Activated T-cell treated with anti-CD3 and anti-CD28 coated beads, Interleukin-2, amount 50 U/mL, for 72 hours (primary cell): Measurements from ENCODE around the gene SRC. TPM values are rescaled to one million over a fixed set of nuclear protein-coding genes. Genes with fewer than 3 reads are reported as not detected.

Experiments used
- ATAC-seq, 2 donors: fragments of 150-1000 bp; cut with Tn5 transposase; replicated peaks in 1 of 2; 2 replicates each; pipeline ENCODE4 v1.10.0; 2021; ENCODE audit warnings: moderate library complexity in 2 of 2, mild to moderate bottlenecking in 1 of 2
- DNase-seq, 2 donors: peaks; one replicate each; pipeline ENCODE4 v3.0.0; 2021 to 2022; ENCODE audit warnings: mixed read lengths in 1 of 2
- H3K27ac Mint-ChIP-seq: one replicate; pipeline ENCODE4 v1.8.0; 2022; ENCODE audit warnings: mild to moderate bottlenecking, moderate library complexity, mixed read lengths
- H3K27me3 Mint-ChIP-seq: one replicate; pipeline ENCODE4 v1.8.0; 2022; ENCODE audit warnings: low read depth, mixed read lengths
- H3K36me3 Mint-ChIP-seq, 2 donors: one replicate each; pipeline ENCODE4 v1.8.0; 2022; ENCODE audit warnings: mixed read lengths in 2 of 2, mild to moderate bottlenecking in 1 of 2; ENCODE audit not compliant: insufficient read depth in 2 of 2
- H3K4me1 Mint-ChIP-seq: one replicate; pipeline ENCODE4 v1.8.0; 2022; ENCODE audit warnings: low read depth, mixed read lengths
- H3K4me3 Mint-ChIP-seq, 2 donors: one replicate each; pipeline ENCODE4 v1.8.0; 2022; ENCODE audit warnings: mild to moderate bottlenecking in 2 of 2, mixed read lengths in 2 of 2, moderate library complexity in 2 of 2
- H3K9me3 Mint-ChIP-seq, 2 donors: one replicate each; pipeline ENCODE4 v1.8.0; 2022; ENCODE audit warnings: mixed read lengths in 2 of 2
- total RNA-seq, 2 donors: library from RNA; stranded (reverse); gene quantifications; one replicate each; pipeline ENCODE4 v1.2.3, GENCODE V29; 2022

SRC gene
- total RNA-seq, 2 donors from 2014 or later = 5.1 to 6.2 TPM

DNA sequence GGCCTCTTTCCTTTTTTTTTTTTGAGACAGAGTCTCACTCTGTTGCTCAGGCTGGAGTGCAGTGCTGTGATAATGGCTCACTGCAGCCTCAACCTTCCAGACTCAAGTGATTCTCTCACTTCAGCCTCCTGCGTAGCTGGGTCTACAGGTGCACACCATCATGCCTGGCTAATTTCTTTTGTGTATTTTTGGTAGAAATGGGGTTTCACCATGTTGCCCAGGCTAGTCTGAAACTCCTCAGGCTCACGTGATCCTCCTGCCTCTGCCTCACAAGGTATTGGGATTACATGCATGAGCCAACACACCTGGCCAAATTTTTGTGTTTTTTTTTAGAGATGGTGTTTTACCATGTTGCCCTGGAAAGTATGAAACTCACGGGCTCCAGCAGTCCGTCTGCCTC is 29.3 kb downstream of the SRC start:
- ATAC-seq = no peak
- no peaks in the 10 kb centered on the region for H3K9me3 Mint-ChIP-seq
- no peak for DNase-seq
- H3K4me3 Mint-ChIP-seq = no peak overlapping the region
- peaks cover 12% of the 10 kb centered on the region for H3K4me1 Mint-ChIP-seq
- H3K27me3 Mint-ChIP-seq = no peaks in the 10 kb centered on the region
- H3K27ac Mint-ChIP-seq = no peak overlapping the region
- no peaks in the 10 kb centered on the region for H3K36me3 Mint-ChIP-seq

DNA sequence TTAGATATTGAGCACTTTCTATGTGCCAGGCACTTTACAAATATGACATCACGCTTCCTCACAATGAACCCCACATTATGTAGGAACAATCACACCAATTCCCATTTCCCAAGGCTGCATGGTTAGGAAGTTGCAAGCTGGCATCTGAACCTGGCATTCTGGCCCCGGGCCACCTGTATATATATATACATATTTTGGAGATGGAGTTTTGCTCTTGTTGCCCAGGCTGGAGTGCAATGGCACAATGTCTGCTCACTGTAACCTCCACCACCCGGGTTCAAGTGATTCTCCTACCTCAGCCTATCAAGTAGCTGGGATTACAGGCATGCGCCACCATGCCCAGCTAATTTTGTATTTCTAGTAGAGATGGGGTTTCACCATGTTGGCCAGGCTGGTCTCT is 30.4 kb downstream of the SRC start:
- Mint-ChIP-seq H3K36me3 (no peaks in the 10 kb centered on the region), H3K27me3 (no peaks in the 10 kb centered on the region), H3K4me1 (peaks cover 12% of the 10 kb centered on the region), H3K9me3 (no peaks in the 10 kb centered on the region), H3K4me3 (no peak overlapping the region), H3K27ac (no peak overlapping the region)
- DNase-seq (no peak), ATAC-seq (no peak)

DNA sequence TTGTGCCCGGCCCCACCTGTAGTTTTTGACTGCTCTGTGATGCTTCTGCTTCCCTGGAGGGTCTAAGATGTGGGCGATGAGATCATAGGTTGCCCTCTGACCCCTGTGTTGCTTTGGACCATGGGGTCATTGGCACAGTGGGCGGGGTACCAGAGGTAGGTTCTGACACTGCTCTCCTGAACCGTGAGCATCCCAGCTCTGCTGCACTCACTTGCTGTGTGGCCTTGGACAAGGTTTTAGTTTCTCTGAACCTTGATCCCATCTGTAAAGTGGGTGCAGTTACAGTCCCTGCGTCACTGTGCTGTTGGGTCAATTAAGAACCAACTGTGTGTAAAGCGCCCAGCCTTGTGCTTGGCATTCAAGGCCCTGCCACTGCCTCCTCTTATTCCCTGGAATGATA is 30.9 kb downstream of the SRC start:
- H3K4me1 Mint-ChIP-seq = peaks cover 12% of the 10 kb centered on the region
- H3K27me3 Mint-ChIP-seq = no peaks in the 10 kb centered on the region
- no peaks in the 10 kb centered on the region for H3K36me3 Mint-ChIP-seq
- H3K4me3 Mint-ChIP-seq = no peak overlapping the region
- H3K9me3 Mint-ChIP-seq = no peaks in the 10 kb centered on the region
- H3K27ac Mint-ChIP-seq = no peak overlapping the region
- no peak for ATAC-seq
- no peak for DNase-seq

DNA sequence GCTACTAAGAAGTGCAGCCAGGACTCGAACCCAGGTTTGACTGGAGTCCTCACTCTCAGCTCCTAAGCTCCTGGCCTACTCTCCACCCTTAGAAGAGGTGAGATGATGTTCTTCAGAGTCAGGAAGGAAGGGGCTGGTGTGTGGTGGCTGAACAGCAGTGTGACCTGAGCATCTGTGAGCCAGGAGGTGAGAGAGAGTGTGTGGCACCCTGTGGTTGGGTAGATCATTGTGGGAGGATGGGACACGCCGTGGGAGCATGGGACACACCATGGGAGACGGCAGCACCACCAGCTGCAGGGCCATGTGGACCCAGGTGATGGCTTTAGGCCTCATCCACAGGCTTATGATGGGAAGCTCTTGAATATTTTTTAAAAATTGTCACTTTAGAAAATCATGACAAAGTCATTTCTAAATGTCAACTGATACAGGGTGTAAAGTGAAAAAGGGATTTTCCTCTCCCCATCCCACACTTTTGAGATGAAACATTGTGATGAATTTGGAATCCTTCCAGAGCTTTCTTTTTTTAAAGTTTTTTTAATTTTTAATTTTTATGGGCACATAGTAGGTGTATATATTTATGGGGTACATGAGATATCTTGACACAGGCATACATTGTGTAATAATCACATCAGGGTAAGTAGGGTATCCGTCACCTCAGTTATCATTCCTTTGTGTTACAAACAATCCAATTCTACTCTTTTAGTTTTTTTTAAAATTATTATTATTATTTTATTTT is 31.6 kb downstream of the SRC start:
- DNase-seq (no peak), ATAC-seq (peak in 1 of 2 donors; percentile 53)
- Mint-ChIP-seq H3K9me3 (no peaks in the 10 kb centered on the region), H3K4me3 (no peak overlapping the region), H3K27me3 (no peaks in the 10 kb centered on the region), H3K27ac (no peak overlapping the region), H3K36me3 (no peaks in the 10 kb centered on the region), H3K4me1 (peaks cover 12% of the 10 kb centered on the region)

DNA sequence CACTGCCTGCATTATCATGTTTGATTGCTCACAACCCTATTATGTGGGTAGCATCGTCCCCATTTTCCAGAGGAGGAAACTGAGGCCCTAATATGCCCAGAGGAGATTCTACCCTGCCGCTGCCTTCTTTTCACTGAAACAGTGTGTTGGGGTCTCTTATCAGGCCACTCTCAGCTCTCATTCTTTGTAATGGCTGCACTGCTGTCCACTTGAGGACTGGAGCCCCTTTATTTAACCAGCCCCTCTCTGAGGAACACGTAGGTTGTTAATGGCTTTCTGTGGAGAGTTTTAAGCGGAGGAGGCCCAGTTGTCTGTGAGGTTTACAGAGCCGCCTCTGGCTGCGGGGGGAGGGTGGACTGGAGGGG is 32.5 kb downstream of the SRC start:
- Mint-ChIP-seq H3K9me3 (no peaks in the 10 kb centered on the region), H3K27ac (peak overlapping the region; percentile 66), H3K4me3 (no peak overlapping the region), H3K36me3 (no peaks in the 10 kb centered on the region), H3K4me1 (peaks cover 12% of the 10 kb centered on the region), H3K27me3 (no peaks in the 10 kb centered on the region)
- ATAC-seq (no peak), DNase-seq (no peak)

DNA sequence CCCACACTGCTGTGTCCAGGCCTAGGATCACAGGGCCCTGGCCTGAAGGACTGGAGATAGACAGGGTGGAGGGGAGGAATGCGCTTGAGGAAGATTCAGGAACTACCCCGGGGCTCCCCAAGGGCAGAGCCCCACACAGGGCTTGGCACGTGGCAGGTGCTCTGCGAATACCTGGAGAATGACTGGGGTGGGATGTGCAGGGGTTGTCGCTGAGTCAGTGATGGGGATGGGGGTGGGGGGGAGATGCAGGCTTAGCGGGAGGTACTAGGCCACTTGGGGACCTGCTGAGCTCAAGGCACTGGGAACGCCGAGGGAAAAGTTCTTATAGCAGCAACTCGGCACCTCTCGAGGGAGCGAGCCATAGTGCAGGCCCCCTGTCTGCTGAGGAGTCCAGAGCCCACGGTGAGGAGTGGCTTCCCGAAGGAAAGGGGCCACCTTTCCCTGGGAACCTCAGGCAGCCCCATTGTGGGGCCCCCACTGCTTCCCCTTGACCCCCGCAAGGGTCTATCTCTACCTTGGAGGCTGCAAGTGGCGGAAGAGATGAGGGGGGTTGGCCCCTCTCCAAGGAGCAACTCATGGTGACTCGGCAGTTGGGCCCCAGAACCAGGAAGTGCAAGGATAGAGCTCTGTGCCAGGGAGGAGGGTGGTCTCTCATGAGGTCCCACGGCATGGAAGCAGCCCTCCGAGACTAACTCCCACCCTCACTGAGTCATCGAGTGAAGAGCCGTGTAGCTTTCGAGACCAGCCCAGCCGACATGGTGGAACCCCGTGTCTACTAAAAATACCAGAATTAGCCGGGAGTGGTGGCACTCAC is 33.1 kb downstream of the SRC start:
- Mint-ChIP-seq H3K27ac (no peak overlapping the region), H3K4me3 (no peak overlapping the region), H3K9me3 (no peaks in the 10 kb centered on the region), H3K36me3 (no peaks in the 10 kb centered on the region), H3K4me1 (peaks cover 12% of the 10 kb centered on the region), H3K27me3 (no peaks in the 10 kb centered on the region)
- no peak for ATAC-seq
- no peak for DNase-seq

DNA sequence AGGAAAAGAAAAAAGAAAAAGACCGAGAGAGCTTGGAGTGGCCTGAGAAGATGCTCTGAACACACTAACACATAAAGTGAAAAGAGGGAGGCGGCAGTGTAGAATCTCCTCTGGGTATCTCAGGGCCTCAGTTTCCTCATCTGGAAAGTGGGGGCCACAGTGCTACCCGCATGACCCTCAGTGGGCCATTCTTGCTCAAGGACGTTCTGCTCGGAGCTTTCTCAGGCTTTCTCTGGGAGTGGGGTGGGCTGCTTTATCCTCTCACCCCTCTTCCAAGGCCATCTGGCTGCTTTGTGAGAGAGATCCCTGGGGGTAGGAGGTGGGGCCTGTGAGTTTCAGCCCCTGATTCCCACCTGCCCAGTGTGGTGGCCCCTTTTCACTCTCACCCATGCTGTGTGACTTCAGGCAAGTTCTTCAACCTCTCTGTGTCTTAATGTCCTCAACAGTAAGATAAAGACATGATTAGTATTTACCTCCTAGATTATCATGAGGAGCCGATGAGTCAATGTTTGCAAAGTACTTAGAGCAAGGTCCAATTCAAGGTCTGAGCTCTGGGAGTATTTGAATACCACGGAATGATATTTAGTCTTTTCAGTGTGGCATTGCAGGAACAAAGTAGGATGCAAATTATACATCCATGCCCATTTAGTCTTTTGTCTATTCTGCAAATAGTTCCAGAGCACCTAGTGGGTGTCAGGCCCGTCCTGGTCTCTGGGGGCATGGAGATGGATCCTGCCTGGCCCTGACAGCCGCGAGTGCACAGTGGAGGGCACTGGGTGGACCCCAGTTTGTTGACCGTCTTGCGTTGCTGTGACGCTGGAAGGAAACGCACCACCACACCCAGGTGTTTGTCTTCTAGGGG is 34.3 kb downstream of the SRC start:
- Mint-ChIP-seq H3K9me3 (no peaks in the 10 kb centered on the region), H3K27me3 (no peaks in the 10 kb centered on the region), H3K27ac (no peak overlapping the region), H3K36me3 (no peaks in the 10 kb centered on the region), H3K4me3 (no peak overlapping the region), H3K4me1 (peaks cover 17% of the 10 kb centered on the region)
- ATAC-seq (no peak), DNase-seq (no peak)

DNA sequence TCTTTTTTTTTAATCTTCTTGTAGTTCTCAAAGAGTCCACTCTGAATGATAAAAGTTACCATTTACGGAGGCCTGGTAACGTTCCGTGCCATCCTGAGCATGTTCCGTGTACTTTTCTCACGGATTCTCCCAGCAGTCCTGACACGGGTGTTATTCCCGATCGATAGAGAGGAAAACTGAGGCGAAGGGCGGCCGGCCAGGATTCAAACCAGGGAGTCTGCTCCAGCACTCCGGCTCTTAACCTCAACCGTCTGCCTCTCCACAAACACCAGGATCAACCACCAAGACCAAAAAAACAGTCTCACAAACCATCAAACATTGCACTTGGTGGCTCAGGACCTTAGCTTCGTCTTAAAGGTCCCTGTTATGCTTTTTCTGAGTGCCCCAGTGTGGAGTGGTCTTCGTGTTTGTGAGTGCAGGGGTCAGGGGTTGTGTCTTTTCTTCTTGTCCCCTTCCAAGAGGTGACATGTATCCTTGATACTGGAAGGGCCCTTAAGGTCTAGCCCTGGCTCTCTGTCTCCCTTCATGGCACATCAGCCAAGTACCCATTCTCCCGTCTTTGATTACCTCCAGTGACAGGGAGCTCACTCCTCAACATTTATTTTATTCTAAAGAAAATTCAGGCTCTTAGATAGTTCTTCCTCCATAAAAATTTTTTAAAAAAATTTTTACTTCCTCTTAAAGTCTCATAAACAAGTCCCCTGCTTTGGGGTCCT is 35.1 kb downstream of the SRC start:
- ATAC-seq (no peak), DNase-seq (no peak)
- Mint-ChIP-seq H3K27ac (no peak overlapping the region), H3K9me3 (no peaks in the 10 kb centered on the region), H3K4me3 (no peak overlapping the region), H3K36me3 (no peaks in the 10 kb centered on the region), H3K27me3 (no peaks in the 10 kb centered on the region), H3K4me1 (peaks cover 18% of the 10 kb centered on the region)

DNA sequence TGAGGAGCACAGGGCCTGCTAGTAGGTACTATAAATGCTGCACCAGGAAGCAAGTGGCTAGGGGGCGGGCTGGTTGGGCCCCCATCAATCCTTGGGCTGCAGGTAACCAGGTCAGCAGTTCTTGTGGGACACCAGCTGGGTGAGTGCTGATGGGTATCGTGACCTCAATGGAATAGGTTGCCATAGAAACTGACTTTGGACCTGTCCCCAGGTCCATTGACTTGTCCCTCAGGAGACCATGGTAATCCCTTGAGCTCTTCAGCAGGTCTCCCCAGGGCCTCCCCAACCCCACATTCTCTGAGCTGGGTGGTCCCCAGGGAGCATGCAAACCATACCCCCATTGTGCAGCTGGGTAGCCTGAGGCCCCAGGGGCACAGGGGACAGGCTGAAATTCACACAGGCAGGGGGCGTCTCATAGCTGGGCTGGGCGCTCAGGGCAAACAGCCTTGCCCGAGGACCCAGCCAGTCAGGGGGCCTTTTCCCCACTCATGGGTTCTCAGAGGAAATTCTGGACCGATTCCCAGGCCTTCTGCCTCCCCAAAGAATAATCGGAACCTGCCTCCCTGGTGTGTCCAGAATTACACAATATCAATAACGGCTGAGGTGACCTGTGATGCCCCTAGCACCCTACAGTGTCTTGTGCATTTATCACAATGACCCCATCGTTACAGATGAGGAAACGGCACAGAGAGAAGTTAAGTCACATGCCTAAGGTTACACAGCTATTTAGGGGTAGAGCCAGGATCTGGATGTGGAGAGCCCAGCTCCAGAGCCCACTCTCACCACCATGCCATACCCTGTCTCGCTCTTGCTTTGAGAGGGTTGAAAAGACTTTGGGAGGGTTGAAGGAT is 35.9 kb downstream of the SRC start:
- Mint-ChIP-seq H3K4me3 (no peak overlapping the region), H3K4me1 (peaks cover 18% of the 10 kb centered on the region), H3K27me3 (no peaks in the 10 kb centered on the region), H3K36me3 (no peaks in the 10 kb centered on the region), H3K9me3 (no peaks in the 10 kb centered on the region), H3K27ac (no peak overlapping the region)
- ATAC-seq = no peak
- DNase-seq = no peak

DNA sequence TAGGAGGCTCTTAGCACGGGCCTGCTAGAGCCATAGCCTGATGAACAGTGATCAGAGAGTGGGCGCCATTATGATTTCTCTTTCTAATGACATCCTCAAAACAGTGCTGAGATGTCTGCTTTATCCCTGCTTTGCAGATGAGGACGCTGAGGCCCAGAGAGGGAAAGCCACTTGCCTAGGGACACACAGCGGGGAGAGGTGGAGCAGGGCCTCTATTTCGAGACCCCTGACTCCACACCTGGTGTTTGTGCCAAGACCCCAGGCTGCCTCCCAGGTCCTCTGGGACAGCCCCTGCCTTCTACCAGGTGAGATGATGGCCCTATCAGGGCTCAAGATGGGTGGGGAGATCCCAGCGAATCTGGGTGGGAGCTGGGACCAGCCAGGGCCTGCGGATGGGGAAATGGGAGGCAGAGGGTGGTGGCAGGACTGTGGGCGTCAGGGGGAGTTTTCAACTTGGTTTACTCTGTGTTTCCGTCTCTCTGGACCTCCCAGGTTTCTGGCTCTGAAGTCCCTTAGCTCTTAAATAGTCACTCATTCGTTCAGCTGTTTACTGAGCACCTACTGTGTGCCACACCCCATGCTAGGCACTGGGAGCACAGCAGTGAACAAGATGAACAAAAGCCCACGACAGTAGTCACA is 36.7 kb downstream of the SRC start:
- H3K9me3 Mint-ChIP-seq = no peaks in the 10 kb centered on the region
- DNase-seq = no peak
- H3K4me3 Mint-ChIP-seq = peak overlapping the region; percentile 12 to 52
- peaks cover 10% of the 10 kb centered on the region for H3K4me1 Mint-ChIP-seq
- H3K27me3 Mint-ChIP-seq = no peaks in the 10 kb centered on the region
- H3K36me3 Mint-ChIP-seq = no peaks in the 10 kb centered on the region
- no peak overlapping the region for H3K27ac Mint-ChIP-seq
- no peak for ATAC-seq

DNA sequence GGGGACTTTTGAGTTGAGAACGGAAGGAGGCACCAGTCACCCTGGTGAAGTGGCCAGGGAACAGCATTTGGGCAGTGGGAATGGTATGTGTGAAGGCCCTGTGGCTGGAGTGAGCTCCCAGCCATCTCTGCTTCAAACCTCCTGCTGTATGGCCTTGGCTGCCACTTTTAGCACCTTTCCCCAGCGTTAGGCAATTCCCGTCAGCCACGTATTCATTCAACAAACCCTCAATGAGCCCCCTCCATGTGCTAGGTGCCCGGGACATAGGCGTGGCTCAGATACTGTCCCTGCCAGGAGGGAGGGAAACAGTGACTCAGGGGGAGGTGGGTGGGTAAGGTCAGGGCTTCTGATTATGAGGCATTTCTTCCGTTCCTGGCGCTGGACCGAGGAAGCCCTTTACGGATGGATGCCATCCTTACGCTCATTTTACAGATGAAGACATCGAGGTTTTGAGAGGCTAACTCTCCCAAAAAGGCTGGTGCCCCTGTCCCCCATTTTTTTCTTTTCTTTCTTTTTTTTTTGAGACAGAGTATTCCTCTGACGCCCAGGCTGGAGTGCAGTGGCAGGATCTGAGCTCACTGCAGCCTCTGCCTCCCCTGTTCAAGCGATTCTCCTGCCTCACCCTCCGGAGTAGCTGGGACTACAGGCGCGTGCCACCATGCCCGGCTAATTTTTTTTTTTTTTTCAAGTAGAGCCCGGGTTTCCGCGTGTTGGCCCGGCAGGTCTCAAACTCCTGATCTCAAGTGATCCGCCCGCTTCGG is 37.5 kb downstream of the SRC start:
- ATAC-seq (no peak), DNase-seq (no peak)

More for the DNA sequence above, 37.5 kb downstream of the SRC start:
- H3K36me3 Mint-ChIP-seq = no peaks in the 10 kb centered on the region
- no peaks in the 10 kb centered on the region for H3K9me3 Mint-ChIP-seq
- H3K4me3 Mint-ChIP-seq = peak overlapping the region; percentile 8 to 61
- no peak overlapping the region for H3K27ac Mint-ChIP-seq
- no peaks in the 10 kb centered on the region for H3K27me3 Mint-ChIP-seq
- H3K4me1 Mint-ChIP-seq = peaks cover 6% of the 10 kb centered on the region
